IMR-90 (cell line): ENCODE measurements around the gene PDRG1. TPM values are rescaled to one million over a fixed set of nuclear protein-coding genes. Genes with fewer than 3 reads are reported as not detected.

Source experiments
- ATAC-seq: fragments of 200-7000 bp; cut with Tn5 transposase; 2 replicates; pipeline ENCODE4 v1.9.1; 2020; ENCODE audit warnings: low read depth, mild to moderate bottlenecking, moderate library complexity
- BruUV-seq: library from RNA; stranded (reverse); fragments of 400-500 nt; replicated peaks from 2 replicates; lab custom pipeline; 2021; lab: Mats Ljungman, UMichigan
- CTCF ChIA-PET: fragments of 300-600 bp; formaldehyde crosslinking; extraction: SDS; loops from one replicate; lab custom pipeline; 2021; ENCODE audit warnings: antibody characterized with exemption; lab: Yijun Ruan, JAX
- POLR2A ChIA-PET: fragments of 300-600 bp; sonication (Branson Sonifier 250); formaldehyde crosslinking; loops from one replicate; lab custom pipeline; 2022; ENCODE audit warnings: antibody characterized with exemption; ENCODE audit not compliant: unreplicated experiment; lab: Charles Lee
- DNase-seq: peaks from one replicate; pipeline ENCODE4 v3.0.0; 2013
- H2AFZ ChIP-seq: replicated peaks from 2 replicates; pipeline ENCODE3; 2013; ENCODE audit warnings: low read length, mild to moderate bottlenecking; ENCODE audit not compliant: poor library complexity
- H2AK5ac ChIP-seq: 2 replicates; pipeline ENCODE4 v1.6.1; 2013; ENCODE audit warnings: low read depth, low read length, inconsistent platforms
- H2AK9ac ChIP-seq: replicated peaks from 2 replicates; pipeline ENCODE3; 2013; ENCODE audit warnings: mild to moderate bottlenecking, low read depth, low read length, moderate library complexity; ENCODE audit not compliant: poor library complexity
- H2BK120ac ChIP-seq: 2 replicates; pipeline ENCODE4 v1.6.1; 2013; ENCODE audit warnings: low read depth, low read length, inconsistent platforms
- H2BK15ac ChIP-seq: 3 replicates; pipeline ENCODE4 v1.6.1; 2013; ENCODE audit warnings: low read depth, low read length, inconsistent platforms
- H2BK20ac ChIP-seq: 2 replicates; pipeline ENCODE4 v1.6.1; 2013; ENCODE audit warnings: low read depth, mild to moderate bottlenecking, inconsistent platforms, low read length, moderate library complexity
- H2BK5ac ChIP-seq: 2 replicates; pipeline ENCODE4 v1.6.1; 2013; ENCODE audit warnings: mild to moderate bottlenecking, low read depth, low read length, inconsistent platforms; ENCODE audit not compliant: poor library complexity, severe bottlenecking
- H3K14ac ChIP-seq: replicated peaks from 2 replicates; pipeline ENCODE4 v1.6.1; 2013; ENCODE audit warnings: low read depth, low read length, inconsistent platforms
- H3K18ac ChIP-seq: 2 replicates; pipeline ENCODE4 v1.6.1; 2013; ENCODE audit warnings: low read depth, low read length, control low read depth
- H3K23ac ChIP-seq: 2 replicates; pipeline ENCODE4 v1.6.1; 2013; ENCODE audit warnings: low read depth, low read length, inconsistent platforms
- H3K27ac ChIP-seq: 2 replicates; pipeline ENCODE4 v1.5.1; 2013; ENCODE audit warnings: mild to moderate bottlenecking, control low read depth, low read length; ENCODE audit not compliant: insufficient read depth
- H3K27me3 ChIP-seq: 2 replicates; pipeline ENCODE4 v1.6.1; 2013; ENCODE audit warnings: low read length; ENCODE audit not compliant: control insufficient read depth, insufficient read depth
- H3K36me3 ChIP-seq: 2 replicates; pipeline ENCODE4 v1.6.1; 2013; ENCODE audit warnings: low read length, mixed read lengths; ENCODE audit not compliant: control insufficient read depth, insufficient read depth
- H3K4ac ChIP-seq: 2 replicates; pipeline ENCODE4 v1.6.1; 2013; ENCODE audit warnings: low read depth, low read length, inconsistent platforms
- H3K4me1 ChIP-seq: 2 replicates; pipeline ENCODE4 v1.6.1; 2013; ENCODE audit warnings: low read length, mixed read lengths; ENCODE audit not compliant: control insufficient read depth, insufficient read depth
- H3K4me2 ChIP-seq: 2 replicates; pipeline ENCODE4 v1.6.1; 2013; ENCODE audit warnings: low read depth, mild to moderate bottlenecking, control low read depth, low read length, moderate library complexity
- H3K4me3 ChIP-seq: 2 replicates; pipeline ENCODE4 v1.5.1; 2013; ENCODE audit warnings: low read depth, mild to moderate bottlenecking, control low read depth, low read length, moderate library complexity; ENCODE audit not compliant: insufficient read depth
- H3K56ac ChIP-seq: 2 replicates; pipeline ENCODE4 v1.6.1; 2013; ENCODE audit warnings: low read length, inconsistent platforms; ENCODE audit not compliant: insufficient read depth; ENCODE audit errors: extremely low read depth
- H3K79me1 ChIP-seq, 2 experiments: 2 replicates each; pipeline ENCODE4 v1.6.1; 2013; ENCODE audit warnings: low read length in 2 of 2, inconsistent platforms in 1 of 2, low read depth in 1 of 2
- H3K9ac ChIP-seq: 2 replicates; pipeline ENCODE4 v1.6.1; 2013; ENCODE audit warnings: low read depth, low read length, control low read depth
- H3K9me1 ChIP-seq: 2 replicates; pipeline ENCODE4 v1.6.1; 2013; ENCODE audit warnings: low read length, inconsistent platforms; ENCODE audit not compliant: insufficient read depth
- H3K9me3 ChIP-seq: 2 replicates; pipeline ENCODE4 v1.6.1; 2013; ENCODE audit warnings: low read length; ENCODE audit not compliant: control insufficient read depth, insufficient read depth
- H4K20me1 ChIP-seq: 2 replicates; pipeline ENCODE4 v1.6.1; 2013; ENCODE audit warnings: low read length, inconsistent platforms; ENCODE audit not compliant: insufficient read depth
- H4K5ac ChIP-seq: 2 replicates; pipeline ENCODE4 v1.6.1; 2013; ENCODE audit warnings: mild to moderate bottlenecking, low read depth, low read length, control low read depth
- H4K8ac ChIP-seq, 2 experiments: 2 replicates each; pipeline ENCODE4 v1.6.1; 2013; ENCODE audit warnings: low read depth in 2 of 2, low read length in 2 of 2, control low read depth in 1 of 2, inconsistent platforms in 1 of 2
- H4K91ac ChIP-seq: 2 replicates; pipeline ENCODE4 v1.6.1; 2013; ENCODE audit warnings: low read depth, low read length, inconsistent platforms; ENCODE audit not compliant: insufficient read depth
- CEBPB ChIP-seq: IDR thresholded peaks from 2 replicates; pipeline ENCODE4 v1.6.1; 2012; ENCODE audit warnings: low read depth, low read length, improper control_type of control experiment
- CHD1 ChIP-seq: IDR thresholded peaks from 2 replicates; pipeline ENCODE4 v1.6.1; 2012; ENCODE audit warnings: low read depth, low read length, improper control_type of control experiment
- FOS ChIP-seq: fragments of 150-350 bp; IDR thresholded peaks from 2 replicates; pipeline ENCODE4 v1.6.1; 2016; ENCODE audit warnings: low read depth, low read length
- MAFK ChIP-seq: IDR thresholded peaks from 2 replicates; pipeline ENCODE4 v1.6.1; 2012; ENCODE audit warnings: low read depth, low read length, improper control_type of control experiment
- MAZ ChIP-seq: IDR thresholded peaks from 2 replicates; pipeline ENCODE4 v1.6.1; 2012; ENCODE audit warnings: low read depth, mild to moderate bottlenecking, low read length, improper control_type of control experiment, moderate library complexity, borderline replicate concordance
- MXI1 ChIP-seq: IDR thresholded peaks from 2 replicates; pipeline ENCODE4 v1.6.1; 2012; ENCODE audit warnings: low read depth, mild to moderate bottlenecking, low read length, moderate library complexity, borderline replicate concordance
- NFE2L2 ChIP-seq: fragments of 150-350 bp; IDR thresholded peaks from 2 replicates; pipeline ENCODE4 v1.6.1; 2016; ENCODE audit warnings: low read depth, mild to moderate bottlenecking, low read length
- SMC3 ChIP-seq: fragments of 150-350 bp; IDR thresholded peaks from 2 replicates; pipeline ENCODE4 v1.6.1; 2016; ENCODE audit warnings: low read depth, mild to moderate bottlenecking, antibody characterized with exemption, low read length, moderate library complexity
- WGBS, 2 experiments: methylation state at CpG; one replicate each; pipeline versions ENCODE4 v1.1.5 to v1.1.7; 2013; ENCODE audit warnings: missing lambda C conversion rate in 2 of 2; ENCODE audit not compliant: insufficient read length in 1 of 2; ENCODE audit errors: extremely low coverage in 2 of 2; 5-methylcytosine and 5-hydroxymethylcytosine counted together
- dilution Hi-C: fragments of 300-500 bp; cut with HindIII; formaldehyde crosslinking; loops from one replicate; pipeline ENCODE4 v1.14.3; 2018; ENCODE audit warnings: low sequenced_read_pairs; ENCODE audit not compliant: unreplicated experiment
- in situ Hi-C: fragments of 300-500 bp; cut with MboI; formaldehyde crosslinking; loops from 3 replicates; pipeline ENCODE4 v1.14.3; 2019; ENCODE audit warnings: low sequenced_read_pairs, inconsistent platforms, mixed read lengths
- intact Hi-C: fragments of 100-400 bp; cut with micrococcal nuclease; formaldehyde crosslinking; loops from 2 replicates; pipeline ENCODE4 v1.10.0; 2022
- polyA plus RNA-seq, 3 experiments: library from polyadenylated mRNA; depleted of rRNA; stranded (reverse); fragments of >200 nt; gene quantifications; 2 replicates each; pipeline ENCODE4 v1.2.3, GENCODE V29; 2012; ENCODE audit warnings: low replicate concordance in 1 of 3
- total RNA-seq: library from RNA; depleted of rRNA; stranded (reverse); fragments of >200 nt; gene quantifications from 2 replicates; pipeline ENCODE4 v1.2.3, GENCODE V29; 2012
- TF ChIP-seq, protein P1 (sequence below): fragments of 150-350 bp; IDR thresholded peaks from 2 replicates; pipeline ENCODE4 v1.6.1; 2017; ENCODE audit warnings: mild to moderate bottlenecking, antibody characterized with exemption, low read length, low read depth
- TF ChIP-seq, protein P2 (sequence below): fragments of 150-350 bp; IDR thresholded peaks from 2 replicates; pipeline ENCODE4 v1.6.1; 2016; ENCODE audit warnings: low read depth, mild to moderate bottlenecking, low read length, moderate library complexity, borderline replicate concordance

PDRG1 gene
- total and polyA plus RNA-seq, 2 of the 4 experiments (the other 2 are of a cell fraction): 5.0 to 15.7 TPM

DNA sequence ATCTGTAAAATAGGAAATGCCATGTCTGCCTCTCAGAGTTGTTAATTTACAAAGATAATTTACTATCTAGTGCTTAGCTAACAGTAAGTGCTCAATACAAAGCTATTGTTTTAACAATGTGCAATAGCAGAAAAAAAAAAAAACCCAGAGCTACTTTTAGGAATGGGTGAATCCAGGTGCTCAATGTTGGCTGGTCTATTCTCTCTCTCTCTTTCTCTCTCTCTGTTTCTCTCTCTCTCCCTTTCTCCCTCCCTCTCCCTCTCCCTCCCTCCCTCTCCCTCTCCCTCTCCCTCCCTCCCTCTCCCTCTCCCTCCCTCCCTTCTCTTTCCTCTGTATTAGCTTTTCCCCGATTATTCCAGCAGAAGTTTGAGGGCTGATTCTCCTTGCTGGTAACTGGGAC is 14.0 kb downstream of the PDRG1 start:
- no peak overlapping the region for H3K9ac ChIP-seq
- in situ Hi-C loops (no loop called here), dilution Hi-C loops (no loop called here), intact Hi-C loops (no loop called here)
- no peak overlapping the region for H2AK9ac ChIP-seq
- H3K79me1 ChIP-seq: no peaks in the 10 kb centered on the region
- H3K27ac ChIP-seq: no peak overlapping the region
- no peak overlapping the region for H3K23ac ChIP-seq
- no peak overlapping the region for H2AFZ ChIP-seq
- H4K91ac ChIP-seq: no peak overlapping the region
- H3K36me3 ChIP-seq: peaks cover 4% of the 10 kb centered on the region
- ATAC-seq: no peak
- H3K27me3 ChIP-seq: peaks cover 18% of the 10 kb centered on the region; the same call in 1 of the 2 replicates
- no peaks in the 10 kb centered on the region for H3K9me1 ChIP-seq
- no TSS peak for BruUV-seq
- H2AK5ac ChIP-seq: no peak overlapping the region
- H2BK120ac ChIP-seq: no peak overlapping the region
- H4K20me1 ChIP-seq: no peaks in the 10 kb centered on the region
- no peak overlapping the region for H3K4me2 ChIP-seq
- H4K8ac ChIP-seq: no peak overlapping the region
- H3K9me3 ChIP-seq: no peaks in the 10 kb centered on the region
- POLR2A ChIA-PET: no interaction called here
- no peak for DNase-seq
- H2BK20ac ChIP-seq: no peak overlapping the region
- H3K18ac ChIP-seq: no peak overlapping the region
- no peak overlapping the region for H3K56ac ChIP-seq
- H3K4ac ChIP-seq: no peak overlapping the region
- no peak for TF ChIP-seq MAFK
- TF ChIP-seq, protein P1, sequence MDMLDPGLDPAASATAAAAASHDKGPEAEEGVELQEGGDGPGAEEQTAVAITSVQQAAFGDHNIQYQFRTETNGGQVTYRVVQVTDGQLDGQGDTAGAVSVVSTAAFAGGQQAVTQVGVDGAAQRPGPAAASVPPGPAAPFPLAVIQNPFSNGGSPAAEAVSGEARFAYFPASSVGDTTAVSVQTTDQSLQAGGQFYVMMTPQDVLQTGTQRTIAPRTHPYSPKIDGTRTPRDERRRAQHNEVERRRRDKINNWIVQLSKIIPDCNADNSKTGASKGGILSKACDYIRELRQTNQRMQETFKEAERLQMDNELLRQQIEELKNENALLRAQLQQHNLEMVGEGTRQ: no peak
- TF ChIP-seq CHD1: no peak
- TF ChIP-seq, protein P2, sequence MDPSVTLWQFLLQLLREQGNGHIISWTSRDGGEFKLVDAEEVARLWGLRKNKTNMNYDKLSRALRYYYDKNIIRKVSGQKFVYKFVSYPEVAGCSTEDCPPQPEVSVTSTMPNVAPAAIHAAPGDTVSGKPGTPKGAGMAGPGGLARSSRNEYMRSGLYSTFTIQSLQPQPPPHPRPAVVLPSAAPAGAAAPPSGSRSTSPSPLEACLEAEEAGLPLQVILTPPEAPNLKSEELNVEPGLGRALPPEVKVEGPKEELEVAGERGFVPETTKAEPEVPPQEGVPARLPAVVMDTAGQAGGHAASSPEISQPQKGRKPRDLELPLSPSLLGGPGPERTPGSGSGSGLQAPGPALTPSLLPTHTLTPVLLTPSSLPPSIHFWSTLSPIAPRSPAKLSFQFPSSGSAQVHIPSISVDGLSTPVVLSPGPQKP: no peak
- TF ChIP-seq MAZ: no peak
- no peak for TF ChIP-seq NFE2L2
- TF ChIP-seq CEBPB: no peak
- no peak for TF ChIP-seq FOS
- TF ChIP-seq SMC3: no peak
- TF ChIP-seq MXI1: no peak
- no peak overlapping the region for H3K4me3 ChIP-seq
- no peak overlapping the region for H4K5ac ChIP-seq
- no peak overlapping the region for H2BK15ac ChIP-seq
- H2BK5ac ChIP-seq: no peak overlapping the region
- no CpG with 5 or more reads among the region's 1 CpG for WGBS, 2 experiments
- no peaks in the 10 kb centered on the region for H3K4me1 ChIP-seq
- CTCF ChIA-PET: no interaction called here
- H3K14ac ChIP-seq: no peak overlapping the region
